LoVo (cell line): ENCODE measurements around the gene SERPINB11.
"Not testable (repeated sequence)": the region's sequence is repeated elsewhere in the genome, so short reads cannot be mapped to it uniquely, and the experiment has no call there.

Experiments used
- DNase-seq: peaks from one replicate; pipeline ENCODE4 v3.0.0-alpha.2; 2016; ENCODE audit warnings: low spot score

SERPINB11 gene

GRCh38 chr18:63702660-63703059, at the start of gene SERPINB11:
Gene SERPINB11, plus strand, starts transcription at chr18:63702960. Its CDS starts 7,234 bp downstream, at chr18:63710194.
- no peak for DNase-seq

GRCh38 chr18:63658920-63659319, 43.8 kb upstream of the SERPINB11 start:
- not testable (repeated sequence) for DNase-seq

- not testable (repeated sequence) for DNase-seq
Observed at GRCh38 chr18:63661750-63662149, 41.0 kb upstream of the SERPINB11 start, which contains the start of gene SERPINB3. Gene SERPINB3, minus strand, starts transcription at chr18:63661893. Its CDS starts 677 bp downstream, at chr18:63661216.

- no peak for DNase-seq
Observed at GRCh38 chr18:63664571-63664970, 38.2 kb upstream of the SERPINB11 start.

- peak; percentile 7 for DNase-seq
Observed at GRCh38 chr18:63676526-63677323, 26.0 kb upstream of the SERPINB11 start.

- DNase-seq, result no peak
Observed at GRCh38 chr18:63677500-63678225, 25.1 kb upstream of the SERPINB11 start.

- DNase-seq, result no peak
Observed at GRCh38 chr18:63679820-63680606, 22.7 kb upstream of the SERPINB11 start.

DNA sequence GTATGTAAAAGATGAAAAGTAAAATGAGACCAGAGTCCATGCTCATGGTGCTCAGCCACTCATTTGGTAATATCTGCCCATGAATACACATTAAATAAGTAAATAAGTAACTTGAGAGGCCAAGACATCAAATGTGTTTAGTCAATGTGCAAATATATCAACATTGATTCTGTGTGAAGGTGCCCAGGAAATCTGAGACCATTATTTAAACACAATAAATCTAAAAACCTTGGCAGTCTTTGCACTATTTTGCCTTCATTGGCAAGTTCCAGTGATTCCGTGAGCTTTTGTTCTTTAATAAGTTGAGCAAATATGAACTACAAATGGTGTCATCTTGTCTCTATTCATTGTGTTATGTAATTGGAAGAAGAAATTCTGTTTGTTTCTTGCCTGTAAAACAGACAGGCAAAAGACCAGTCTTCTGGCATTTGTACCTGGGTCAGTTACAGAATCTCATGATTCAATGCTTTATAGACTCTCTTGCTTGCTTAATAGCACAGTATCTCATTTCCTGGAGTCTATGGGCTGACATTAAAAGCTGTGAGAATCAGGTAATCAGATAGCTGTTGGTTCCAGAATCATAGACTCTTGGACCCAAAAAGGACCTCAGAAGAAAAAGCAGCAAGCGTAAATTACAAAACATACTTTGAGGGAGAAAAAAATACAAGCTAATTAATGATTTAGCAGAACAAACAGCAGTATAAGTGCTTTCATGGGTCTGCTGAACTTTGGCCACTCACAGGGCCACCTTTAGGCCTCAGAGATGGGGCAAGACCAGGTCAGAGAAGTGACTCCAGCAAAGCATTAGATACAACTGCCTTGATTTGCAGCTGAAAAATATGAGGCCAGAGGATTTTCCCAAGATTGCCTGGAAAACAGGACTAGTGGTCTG, 21.1 kb upstream of the SERPINB11 start:
- DNase-seq, result no peak

DNA sequence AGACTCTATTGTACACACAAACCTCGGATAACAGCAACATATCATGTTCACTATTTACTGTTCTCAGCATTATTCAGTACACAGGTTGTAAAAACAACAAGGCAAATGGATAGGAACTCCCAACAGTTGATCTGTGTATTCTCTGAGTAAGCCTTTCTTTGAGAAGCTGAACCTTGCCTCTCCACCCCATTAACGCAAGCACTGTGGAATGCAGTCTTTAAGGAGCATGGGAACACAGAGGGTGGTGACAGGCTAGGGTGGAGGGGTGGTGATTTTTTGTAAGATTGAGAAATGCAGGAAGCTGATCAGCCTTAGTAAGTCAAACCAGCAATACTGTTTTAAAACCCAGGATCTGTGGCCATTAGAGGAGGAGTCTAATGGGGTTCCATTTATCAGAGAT, 19.6 kb upstream of the SERPINB11 start:
- DNase-seq, result peak; percentile 9

GRCh38 chr18:63683890-63684289, 18.9 kb upstream of the SERPINB11 start:
- no peak for DNase-seq

DNA sequence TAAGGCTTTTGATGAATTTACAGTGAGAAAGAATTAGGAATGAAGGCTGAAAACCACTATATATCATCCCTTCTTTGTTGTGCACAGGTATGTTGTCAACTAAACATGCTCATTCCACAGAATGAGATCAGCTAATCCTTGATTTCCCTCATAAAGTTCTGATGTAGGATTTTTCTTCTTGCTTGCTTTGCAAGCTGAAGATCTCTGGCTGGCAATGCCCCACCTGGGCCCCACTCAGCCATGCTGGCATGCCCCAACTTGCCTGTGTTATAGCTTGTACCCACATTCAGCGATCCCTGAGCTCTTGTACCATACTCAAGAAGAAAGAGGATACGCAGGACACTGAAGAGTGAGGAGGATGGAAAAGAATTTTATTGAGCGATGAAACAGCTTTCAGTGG, 18.0 kb upstream of the SERPINB11 start:
- no peak for DNase-seq

DNA sequence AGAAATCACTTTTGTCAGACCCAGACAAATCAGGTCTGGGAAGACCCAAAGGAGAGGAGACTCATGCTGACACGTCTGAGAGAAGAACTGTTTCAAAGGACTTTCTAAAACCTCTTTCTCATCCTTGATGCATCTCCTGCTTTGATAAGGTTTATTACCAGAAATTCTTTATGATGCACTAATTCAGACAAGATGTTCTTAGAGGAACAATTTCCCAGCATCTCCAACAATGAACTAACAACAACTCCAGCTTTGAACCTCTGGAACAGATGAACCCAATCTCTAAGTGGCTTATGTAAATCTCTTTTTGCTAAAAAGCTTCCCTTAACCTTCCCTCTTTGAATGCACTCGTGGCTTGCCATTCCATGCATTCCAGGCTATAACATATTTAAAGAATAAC, 15.9 kb upstream of the SERPINB11 start:
- DNase-seq, result no peak

- DNase-seq, result no peak
Observed at GRCh38 chr18:63689064-63689463, 13.7 kb upstream of the SERPINB11 start.

DNA sequence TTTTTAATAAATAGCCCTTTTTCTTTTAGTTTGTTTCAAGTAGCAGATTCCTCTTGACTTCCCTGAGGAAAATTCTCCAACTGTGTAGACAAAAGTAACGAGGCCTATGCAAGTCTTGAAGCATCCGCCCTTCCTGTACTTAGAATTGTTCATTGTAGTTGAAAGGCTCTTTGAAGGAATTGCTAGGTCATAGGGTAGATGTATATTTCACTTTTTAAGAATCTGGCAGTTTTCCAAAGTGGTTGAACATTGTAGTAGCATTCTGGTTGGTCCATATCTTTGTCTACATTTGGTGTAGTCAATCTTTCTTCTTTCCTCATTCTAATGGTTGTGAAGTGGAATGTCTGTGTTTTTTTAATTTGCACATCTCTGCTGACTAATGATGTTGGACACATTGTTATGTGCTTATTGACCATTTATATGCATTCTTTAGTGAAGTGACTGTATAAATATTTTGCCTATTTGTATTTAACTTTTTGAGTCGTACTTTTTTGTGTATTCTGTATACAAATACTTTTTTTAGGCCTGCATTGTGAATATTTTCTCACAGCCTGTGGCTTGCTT, 5.6 kb upstream of the SERPINB11 start:
- no peak for DNase-seq

GRCh38 chr18:63700501-63700900, 2.3 kb upstream of the SERPINB11 start:
- DNase-seq, result no peak

- no peak for DNase-seq
Observed at GRCh38 chr18:63701952-63702351, 808 bp upstream of the SERPINB11 start.

GRCh38 chr18:63705401-63705800, 2.6 kb downstream of the SERPINB11 start:
- DNase-seq, result no peak

- DNase-seq, result no peak
Observed at GRCh38 chr18:63707816-63708215, 5.1 kb downstream of the SERPINB11 start.

DNA sequence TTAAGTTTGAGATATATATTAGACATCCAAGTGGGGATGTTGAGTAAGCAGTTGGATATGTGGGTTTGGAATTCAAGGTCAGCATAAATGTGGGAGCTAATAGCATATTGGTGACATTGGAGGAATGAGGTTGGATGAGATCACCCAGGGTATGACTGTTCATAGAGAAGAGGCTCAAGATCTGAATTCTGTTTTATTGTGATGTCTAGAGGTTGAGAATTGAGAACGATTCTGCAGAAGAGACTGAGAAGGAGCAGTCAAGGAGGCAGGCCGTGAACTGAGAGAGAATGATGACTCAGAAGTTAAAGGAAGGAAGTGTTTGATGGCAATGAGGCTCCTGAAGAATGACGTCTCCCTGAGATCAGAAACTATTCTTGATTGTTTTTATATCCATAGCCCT, 5.9 kb downstream of the SERPINB11 start:
- no peak for DNase-seq

DNA sequence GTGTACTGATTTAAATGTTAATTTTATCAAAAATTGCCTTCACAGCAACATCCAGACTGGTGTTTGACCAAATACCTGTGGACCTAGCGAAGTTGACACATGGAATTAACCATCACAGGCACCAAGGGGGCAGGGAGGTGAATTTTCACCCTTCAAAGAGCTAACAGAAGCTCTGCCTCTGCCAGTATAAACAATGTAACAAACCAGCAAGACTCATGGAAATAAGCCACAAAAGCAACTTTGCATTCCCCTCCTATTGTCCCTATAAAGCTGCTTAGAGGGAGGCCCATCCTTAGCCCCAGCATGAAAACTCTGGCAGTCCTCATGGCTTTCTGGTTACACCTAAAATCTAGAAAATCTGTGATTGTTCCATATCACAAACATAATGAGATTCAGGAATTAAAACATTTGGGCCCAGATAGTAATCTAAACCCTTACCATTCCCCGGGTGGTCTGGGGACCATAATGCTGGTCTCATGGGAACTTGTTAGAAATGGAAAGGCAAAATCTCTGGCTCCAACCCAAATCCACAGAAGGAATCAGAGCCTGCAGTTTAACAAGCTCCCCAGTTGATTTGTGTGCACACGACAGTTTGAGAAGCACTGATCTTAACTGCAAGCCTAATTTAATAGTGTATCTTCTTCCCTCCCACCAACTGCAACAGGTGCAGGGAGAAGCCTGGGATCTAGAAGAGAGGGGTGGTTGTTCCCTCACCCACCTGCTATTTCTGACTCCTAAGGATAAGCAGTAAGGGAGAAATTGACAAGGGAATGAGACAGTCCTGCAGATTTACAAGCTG, 23.1 kb downstream of the SERPINB11 start:
- DNase-seq, result no peak
